GM12878 (cell line): ENCODE data around the gene MSL2.
"Not testable (repeated sequence)": the region's sequence is repeated elsewhere in the genome, so short reads cannot be mapped to it uniquely, and the experiment has no call there.

Experiments used
- BCL11A ChIP-seq: IDR thresholded peaks from 2 replicates; pipeline ENCODE4 v1.6.1; 2011; ENCODE audit warnings: low read depth, low read length
- CBX3 ChIP-seq: fragments of 200-600 bp; sonication (generic); IDR thresholded peaks from 2 replicates; pipeline ENCODE4 v1.6.1; 2016; ENCODE audit warnings: low read depth, borderline replicate concordance
- CTCF ChIP-seq, 3 experiments: IDR thresholded peaks in 2 of 3; conservative IDR thresholded peaks in 1 of 3; 2 replicates each; pipeline ENCODE4 v1.5.1; 2011; ENCODE audit warnings: low read depth in 3 of 3, low read length in 3 of 3, mild to moderate bottlenecking in 3 of 3, control low read depth in 2 of 3, moderate library complexity in 2 of 3, inconsistent platforms in 1 of 3, mixed read lengths in 1 of 3; ENCODE audit not compliant: control insufficient read depth in 2 of 3, insufficient read depth in 1 of 3; ENCODE audit errors: extremely low read depth in 1 of 3
- NR2C2 ChIP-seq: IDR thresholded peaks from 2 replicates; pipeline ENCODE4 v1.6.1; 2011; ENCODE audit warnings: borderline replicate concordance, low read depth; ENCODE audit not compliant: control insufficient read depth, insufficient read length
- POLR2A ChIP-seq: IDR thresholded peaks from 2 replicates; pipeline ENCODE4 v1.6.1; 2011; ENCODE audit warnings: low read depth, mild to moderate bottlenecking, low read length
- RAD21 ChIP-seq: IDR thresholded peaks from 2 replicates; pipeline ENCODE4 v1.6.1; 2011; ENCODE audit warnings: mild to moderate bottlenecking, low read depth, low read length, moderate library complexity; ENCODE audit not compliant: insufficient read depth
- SUPT20H ChIP-seq: IDR thresholded peaks from 2 replicates; pipeline ENCODE4 v1.6.1; 2011; ENCODE audit warnings: low read depth, mild to moderate bottlenecking, low read length, moderate library complexity, borderline replicate concordance; ENCODE audit not compliant: control insufficient read depth
- TAF1 ChIP-seq: IDR thresholded peaks from 2 replicates; pipeline ENCODE4 v1.6.1; 2011; ENCODE audit warnings: mild to moderate bottlenecking, low read depth, low read length, borderline replicate concordance
- ZNF207 ChIP-seq: fragments of 450-650 bp; IDR thresholded peaks from 2 replicates; pipeline ENCODE4 v1.6.1; 2014; ENCODE audit warnings: antibody characterized with exemption, mild to moderate bottlenecking, borderline replicate concordance

- not testable (repeated sequence) for TF ChIP-seq POLR2A; ZNF207; BCL11A; SUPT20H; CTCF (IDR thresholded peaks at IDR 0.05 in 2 of 3, conservative IDR thresholded peaks at IDR 0.05 in 1 of 3; ENCODE audit: control insufficient read depth in 2 of 3, extremely low read depth in 1 of 3, insufficient read depth in 1 of 3, low read depth in 3 of 3, low read length in 3 of 3); NR2C2; RAD21; TAF1; CBX3
Observed at GRCh38 chr3:136198462-136199078, 2.4 kb upstream of the MSL2 start.
